ENCODE measurements around the gene OR6Y1.

Gene OR6Y1

GRCh38 chr1:158507511-158507910, 46.7 kb downstream of the OR6Y1 start:
- in situ Hi-C loops (cut with MboI; ENCODE audit: low sequenced_read_pairs) = loop anchor here (25.0 kb wide), 1 partner anchor 480 kb away; no protein-coding TSS in a partner anchor

- in situ Hi-C loops (cut with MboI; ENCODE audit: low sequenced_read_pairs) = loop anchor here (25.0 kb wide), 1 partner anchor 481 kb away; no protein-coding TSS in a partner anchor
Observed at GRCh38 chr1:158506369-158506987, 47.7 kb downstream of the OR6Y1 start.

- in situ Hi-C loops (cut with MboI; ENCODE audit: low sequenced_read_pairs) = no loop called here
Observed at GRCh38 chr1:158496374-158496773, 57.8 kb downstream of the OR6Y1 start.

- in situ Hi-C loops (cut with MboI; ENCODE audit: low sequenced_read_pairs) = no loop called here
Observed at GRCh38 chr1:158494796-158495195, 59.4 kb downstream of the OR6Y1 start.

Data from HL-60/S4 treated with phorbol 12-myristate 13-acetate at 8.2 ng/mL for 4 days and 3 days (cell line).